ENCODE data around the gene PHC1. TPM values are rescaled to one million over a fixed set of nuclear protein-coding genes. Genes with fewer than 3 reads are reported as not detected.
A peak's percentile ranks its signal among the peaks of the same experiment; 100 is the strongest.

PHC1 gene
- total RNA-seq, 1 experiment from 2014 or later = 568 TPM

- H3K79me1 ChIP-seq (ENCODE audit: insufficient read depth, low read depth, low read length, poor library complexity, severe bottlenecking) = no peaks in the 10 kb centered on the region
- H3K23ac ChIP-seq (ENCODE audit: insufficient read length, low read depth, low read length) = no peak overlapping the region
- H3K18ac ChIP-seq (ENCODE audit: insufficient read length, low read depth, low read length) = no peak overlapping the region
- H2BK12ac ChIP-seq (ENCODE audit: insufficient read length, low read depth, low read length) = no peak overlapping the region
- no peaks in the 10 kb centered on the region for H3K9me3 ChIP-seq (ENCODE audit: control insufficient read depth, low read depth, low read length)
- Mint-ChIP-seq H3K27me3 (ENCODE audit: low read depth) (no peaks in the 10 kb centered on the region), H3K4me3 (no peak overlapping the region), H3K27ac (peak overlapping the region in 2 of 3 experiments; percentile 8 to 69; a peak in 3 of 7 replicates), H3K4me1 (peaks cover 16 to 17% of the 10 kb centered on the region in 2 experiments), H3K9me3 (no peaks in the 10 kb centered on the region), H3K36me3 (ENCODE audit: insufficient read depth in 1 of 3, low read depth in 3 of 3) (peaks cover 0 to 1% (median 0%) of the 10 kb centered on the region in 3 experiments; a peak in 1 of 7 replicates)
- H3K56ac ChIP-seq (ENCODE audit: insufficient read length, low read depth, low read length) = no peak overlapping the region
- no peak overlapping the region for H4K8ac ChIP-seq (replicated peaks; ENCODE audit: insufficient read length, low read depth, low read length)
- no peak overlapping the region for H2AFZ ChIP-seq (ENCODE audit: low read length)
- TF ChIP-seq CTCF (conservative IDR thresholded peaks at IDR 0.05) = no peak
- no peaks in the 10 kb centered on the region; the same call in 1 of the 2 replicates for H3K4me1 ChIP-seq (ENCODE audit: insufficient read depth, low read length)
- no peak overlapping the region for H2BK120ac ChIP-seq (ENCODE audit: low read depth, low read length, poor library complexity, severe bottlenecking)
- H3T11ph ChIP-seq (ENCODE audit: low read length) = no peak overlapping the region
- H3K4ac ChIP-seq (ENCODE audit: low read depth, low read length) = no peak overlapping the region
- H3K9ac ChIP-seq (ENCODE audit: extremely low read depth, insufficient read length, low read length) = peak overlapping the region; percentile 8
- H3K27ac ChIP-seq (ENCODE audit: insufficient read length, low read depth, low read length) = no peak overlapping the region
- H3K79me2 ChIP-seq (ENCODE audit: insufficient read depth, low read length) = no peaks in the 10 kb centered on the region
- no peak for DNase-seq
- no peak overlapping the region for H3K14ac ChIP-seq (ENCODE audit: insufficient read depth, low read length)
- H4K20me1 ChIP-seq (ENCODE audit: control insufficient read depth, insufficient read depth, insufficient read length) = no peaks in the 10 kb centered on the region
- no CpG with 5 or more reads among the region's 4 CpGs for WGBS (ENCODE audit: extremely low coverage, insufficient read length, low lambda C conversion rate)
- no peak overlapping the region for H2BK5ac ChIP-seq (ENCODE audit: insufficient read length, low read length)
- H3K23me2 ChIP-seq (ENCODE audit: insufficient read length, low read depth, low read length, poor library complexity, severe bottlenecking) = no peaks in the 10 kb centered on the region
- no peak overlapping the region for H3K4me2 ChIP-seq (ENCODE audit: insufficient read depth, insufficient read length, low read length)
- H4K5ac ChIP-seq (ENCODE audit: insufficient read length, low read depth, low read length) = no peak overlapping the region
- no peaks in the 10 kb centered on the region for H3K27me3 ChIP-seq (ENCODE audit: insufficient read depth, low read length)
- no peak overlapping the region for H2BK15ac ChIP-seq (ENCODE audit: low read depth, low read length)
- no peak overlapping the region for H2BK20ac ChIP-seq (ENCODE audit: low read depth, low read length, poor library complexity, severe bottlenecking)
- no peak overlapping the region for H2AK5ac ChIP-seq (ENCODE audit: insufficient read length, low read length)
- H4K91ac ChIP-seq (ENCODE audit: insufficient read length, low read depth, low read length) = no peak overlapping the region
Measured at GRCh38 chr12:8876887-8877286, 37.4 kb upstream of the PHC1 start.

Measured in H9 (cell line).